H9 (cell line): ENCODE measurements around the gene SYNPO. TPM values are rescaled to one million over a fixed set of nuclear protein-coding genes. Genes with fewer than 3 reads are reported as not detected.

Experiments
- DNase-seq: peaks from one replicate; pipeline ENCODE4 v3.0.0-alpha.2; 2017
- H2AFZ ChIP-seq: one replicate; pipeline ENCODE4 v1.6.1; 2013; ENCODE audit warnings: mild to moderate bottlenecking, low read length, control low read depth, moderate library complexity
- H2AK5ac ChIP-seq: 2 replicates; pipeline ENCODE4 v1.6.1; 2013; ENCODE audit warnings: low read length, control low read depth, mixed read lengths; ENCODE audit not compliant: insufficient read length
- H2BK120ac ChIP-seq: one replicate; pipeline ENCODE4 v1.6.1; 2013; ENCODE audit warnings: low read depth, mild to moderate bottlenecking, low read length, control low read depth, inconsistent platforms; ENCODE audit not compliant: poor library complexity, severe bottlenecking
- H2BK12ac ChIP-seq: 2 replicates; pipeline ENCODE4 v1.6.1; 2013; ENCODE audit warnings: low read length, control low read depth, mixed read lengths, low read depth; ENCODE audit not compliant: insufficient read length
- H2BK15ac ChIP-seq: 2 replicates; pipeline ENCODE4 v1.6.1; 2013; ENCODE audit warnings: low read depth, low read length, control low read depth
- H2BK20ac ChIP-seq: one replicate; pipeline ENCODE4 v1.6.1; 2013; ENCODE audit warnings: low read depth, mild to moderate bottlenecking, low read length, control low read depth, inconsistent platforms; ENCODE audit not compliant: poor library complexity, severe bottlenecking
- H2BK5ac ChIP-seq: 2 replicates; pipeline ENCODE4 v1.6.1; 2013; ENCODE audit warnings: low read length, control low read depth, mixed read lengths; ENCODE audit not compliant: insufficient read length
- H3K14ac ChIP-seq: 2 replicates; pipeline ENCODE4 v1.6.1; 2013; ENCODE audit warnings: low read length, control low read depth; ENCODE audit not compliant: insufficient read depth
- H3K18ac ChIP-seq: 2 replicates; pipeline ENCODE4 v1.6.1; 2013; ENCODE audit warnings: low read depth, mild to moderate bottlenecking, mixed read lengths, low read length, control low read depth; ENCODE audit not compliant: insufficient read length
- H3K23ac ChIP-seq: 2 replicates; pipeline ENCODE4 v1.6.1; 2013; ENCODE audit warnings: low read length, control low read depth, mixed read lengths, low read depth; ENCODE audit not compliant: insufficient read length
- H3K23me2 ChIP-seq: 2 replicates; pipeline ENCODE4 v1.6.1; 2013; ENCODE audit warnings: low read depth, mild to moderate bottlenecking, mixed read lengths, low read length, control low read depth; ENCODE audit not compliant: insufficient read length, poor library complexity, severe bottlenecking
- H3K27ac ChIP-seq: 2 replicates; pipeline ENCODE4 v1.5.1; 2013; ENCODE audit warnings: low read length, control low read depth, mixed read lengths, low read depth; ENCODE audit not compliant: insufficient read length
- H3K27me3 ChIP-seq: 2 replicates; pipeline ENCODE4 v1.6.1; 2013; ENCODE audit warnings: low read length, control low read depth, inconsistent platforms; ENCODE audit not compliant: insufficient read depth
- H3K4ac ChIP-seq: 2 replicates; pipeline ENCODE4 v1.6.1; 2013; ENCODE audit warnings: low read depth, mild to moderate bottlenecking, control low read depth, inconsistent platforms, low read length, moderate library complexity
- H3K4me1 ChIP-seq: 2 replicates; pipeline ENCODE4 v1.6.1; 2013; ENCODE audit warnings: low read length, control low read depth, inconsistent platforms; ENCODE audit not compliant: insufficient read depth
- H3K4me2 ChIP-seq: 2 replicates; pipeline ENCODE4 v1.6.1; 2013; ENCODE audit warnings: low read length, control low read depth, mixed read lengths; ENCODE audit not compliant: insufficient read length, insufficient read depth
- H3K56ac ChIP-seq: 2 replicates; pipeline ENCODE4 v1.6.1; 2013; ENCODE audit warnings: low read depth, mild to moderate bottlenecking, mixed read lengths, low read length, control low read depth; ENCODE audit not compliant: insufficient read length
- H3K79me1 ChIP-seq: 2 replicates; pipeline ENCODE4 v1.6.1; 2013; ENCODE audit warnings: low read depth, mild to moderate bottlenecking, moderate library complexity, low read length, control low read depth, inconsistent platforms; ENCODE audit not compliant: insufficient read depth, poor library complexity, severe bottlenecking
- H3K79me2 ChIP-seq: 2 replicates; pipeline ENCODE4 v1.6.1; 2013; ENCODE audit warnings: low read length, control low read depth, inconsistent platforms; ENCODE audit not compliant: insufficient read depth
- H3K9ac ChIP-seq: 2 replicates; pipeline ENCODE4 v1.6.1; 2013; ENCODE audit warnings: low read length, control low read depth, mixed read lengths; ENCODE audit not compliant: insufficient read length; ENCODE audit errors: extremely low read depth
- H3K9me3 ChIP-seq: one replicate; pipeline ENCODE4 v1.6.1; 2013; ENCODE audit warnings: low read depth, low read length, inconsistent platforms; ENCODE audit not compliant: control insufficient read depth
- H3T11ph ChIP-seq: one replicate; pipeline ENCODE4 v1.6.1; 2013; ENCODE audit warnings: mild to moderate bottlenecking, low read length, control low read depth, inconsistent platforms
- H4K20me1 ChIP-seq: one replicate; pipeline ENCODE4 v1.6.1; 2013; ENCODE audit not compliant: control insufficient read depth, insufficient read length, insufficient read depth
- H4K5ac ChIP-seq: 2 replicates; pipeline ENCODE4 v1.6.1; 2013; ENCODE audit warnings: low read depth, mild to moderate bottlenecking, mixed read lengths, low read length, control low read depth; ENCODE audit not compliant: insufficient read length
- H4K8ac ChIP-seq: replicated peaks from 2 replicates; pipeline ENCODE4 v1.6.1; 2013; ENCODE audit warnings: low read length, control low read depth, mixed read lengths, low read depth; ENCODE audit not compliant: insufficient read length
- H4K91ac ChIP-seq: 2 replicates; pipeline ENCODE4 v1.6.1; 2013; ENCODE audit warnings: low read depth, mild to moderate bottlenecking, moderate library complexity, mixed read lengths, low read length, control low read depth; ENCODE audit not compliant: insufficient read length
- H3K27ac Mint-ChIP-seq, 3 experiments: 2 replicates in 2 of 3; 3 replicates in 1 of 3; pipeline ENCODE4 v1.8.0; 2020 to 2021; ENCODE audit warnings: mixed read lengths in 3 of 3, mild to moderate bottlenecking in 1 of 3, moderate library complexity in 1 of 3
- H3K27me3 Mint-ChIP-seq: 2 replicates; pipeline ENCODE4 v1.8.0; 2021; ENCODE audit warnings: low read depth, mild to moderate bottlenecking, moderate library complexity, mixed read lengths
- H3K36me3 Mint-ChIP-seq, 3 experiments: 2 replicates in 2 of 3; 3 replicates in 1 of 3; pipeline ENCODE4 v1.8.0; 2020 to 2021; ENCODE audit warnings: low read depth in 3 of 3, mixed read lengths in 3 of 3; ENCODE audit not compliant: insufficient read depth in 1 of 3
- H3K4me1 Mint-ChIP-seq, 2 experiments: 2 replicates each; pipeline ENCODE4 v1.8.0; 2020; ENCODE audit warnings: mixed read lengths in 2 of 2
- H3K4me3 Mint-ChIP-seq, 2 experiments: 2 replicates in 1 of 2; 3 replicates in 1 of 2; pipeline ENCODE4 v1.8.0; 2020 to 2021; ENCODE audit warnings: mild to moderate bottlenecking in 2 of 2, mixed read lengths in 2 of 2, moderate library complexity in 1 of 2
- H3K9me3 Mint-ChIP-seq, 2 experiments: 2 replicates in 1 of 2; 3 replicates in 1 of 2; pipeline ENCODE4 v1.8.0; 2020; ENCODE audit warnings: mild to moderate bottlenecking in 2 of 2, mixed read lengths in 2 of 2, moderate library complexity in 1 of 2
- WGBS: extraction: QIAGEN DNeasy Blood & Tissue Kit; methylation state at CpG from one replicate; pipeline ENCODE4 v1.1.7; 2013; ENCODE audit warnings: missing lambda C conversion rate, low lambda C conversion rate, mixed read lengths; ENCODE audit not compliant: insufficient read length; ENCODE audit errors: extremely low coverage; 5-methylcytosine and 5-hydroxymethylcytosine counted together
- total RNA-seq: library from RNA; stranded (reverse); gene quantifications from 2 replicates; pipeline ENCODE4 v1.2.1, GENCODE V29; 2021
- TF ChIP-seq, protein P1 (sequence below): fragments of 200-600 bp; sonication (generic); conservative IDR thresholded peaks from 3 replicates; pipeline ENCODE4 v1.8.0; 2021; ENCODE audit warnings: antibody characterized with exemption, mild to moderate bottlenecking

The SYNPO gene
- total RNA-seq, 1 experiment from 2014 or later: 1.7 TPM

- Histone ChIP-seq H3K4me2 (no peak overlapping the region), H3K9ac (no peak overlapping the region), H4K5ac (no peak overlapping the region), H3K4me1 (no peaks in the 10 kb centered on the region), H3K27ac (no peak overlapping the region), H2BK5ac (no peak overlapping the region), H2BK12ac (no peak overlapping the region), H3K9me3 (no peaks in the 10 kb centered on the region), H3K4ac (no peak overlapping the region), H3K23me2 (peaks cover 4% of the 10 kb centered on the region), H2BK120ac (no peak overlapping the region), H3K56ac (no peak overlapping the region), H3K23ac (no peak overlapping the region), H3K18ac (no peak overlapping the region), H4K20me1 (no peaks in the 10 kb centered on the region), H3T11ph (no peak overlapping the region), H4K8ac (no peak overlapping the region), H3K79me2 (no peaks in the 10 kb centered on the region), H2AK5ac (no peak overlapping the region), H3K27me3 (no peaks in the 10 kb centered on the region; the same call in 1 of the 2 replicates), H2AFZ (no peak overlapping the region), H3K79me1 (no peaks in the 10 kb centered on the region), H2BK15ac (no peak overlapping the region), H3K14ac (no peak overlapping the region), H4K91ac (no peak overlapping the region), H2BK20ac (no peak overlapping the region)
- Mint-ChIP-seq H3K27me3 (peaks cover 30% of the 10 kb centered on the region), H3K9me3 (peaks cover 0 to 2% of the 10 kb centered on the region in 2 experiments; a peak in 2 of 5 replicates), H3K27ac (peak overlapping the region in 1 of 3 experiments; percentile 83; a peak in 1 of 7 replicates), H3K4me3 (no peak overlapping the region), H3K36me3 (no peaks in the 10 kb centered on the region), H3K4me1 (peaks cover 14 to 37% of the 10 kb centered on the region in 2 experiments)
- TF ChIP-seq, protein P1, sequence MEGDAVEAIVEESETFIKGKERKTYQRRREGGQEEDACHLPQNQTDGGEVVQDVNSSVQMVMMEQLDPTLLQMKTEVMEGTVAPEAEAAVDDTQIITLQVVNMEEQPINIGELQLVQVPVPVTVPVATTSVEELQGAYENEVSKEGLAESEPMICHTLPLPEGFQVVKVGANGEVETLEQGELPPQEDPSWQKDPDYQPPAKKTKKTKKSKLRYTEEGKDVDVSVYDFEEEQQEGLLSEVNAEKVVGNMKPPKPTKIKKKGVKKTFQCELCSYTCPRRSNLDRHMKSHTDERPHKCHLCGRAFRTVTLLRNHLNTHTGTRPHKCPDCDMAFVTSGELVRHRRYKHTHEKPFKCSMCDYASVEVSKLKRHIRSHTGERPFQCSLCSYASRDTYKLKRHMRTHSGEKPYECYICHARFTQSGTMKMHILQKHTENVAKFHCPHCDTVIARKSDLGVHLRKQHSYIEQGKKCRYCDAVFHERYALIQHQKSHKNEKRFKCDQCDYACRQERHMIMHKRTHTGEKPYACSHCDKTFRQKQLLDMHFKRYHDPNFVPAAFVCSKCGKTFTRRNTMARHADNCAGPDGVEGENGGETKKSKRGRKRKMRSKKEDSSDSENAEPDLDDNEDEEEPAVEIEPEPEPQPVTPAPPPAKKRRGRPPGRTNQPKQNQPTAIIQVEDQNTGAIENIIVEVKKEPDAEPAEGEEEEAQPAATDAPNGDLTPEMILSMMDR: no peak
- DNase-seq: no peak
- no CpG with 5 or more reads among the region's 5 CpGs for WGBS
These were observed 12.5 kb upstream of the SYNPO start for GRCh38 chr5:150627731-150628545.
